ENCODE results near the gene MYO1E.

GRCh38 chr15:59366333-59367021, 6.2 kb downstream of the MYO1E start:
- TF ChIP-seq, protein P1, sequence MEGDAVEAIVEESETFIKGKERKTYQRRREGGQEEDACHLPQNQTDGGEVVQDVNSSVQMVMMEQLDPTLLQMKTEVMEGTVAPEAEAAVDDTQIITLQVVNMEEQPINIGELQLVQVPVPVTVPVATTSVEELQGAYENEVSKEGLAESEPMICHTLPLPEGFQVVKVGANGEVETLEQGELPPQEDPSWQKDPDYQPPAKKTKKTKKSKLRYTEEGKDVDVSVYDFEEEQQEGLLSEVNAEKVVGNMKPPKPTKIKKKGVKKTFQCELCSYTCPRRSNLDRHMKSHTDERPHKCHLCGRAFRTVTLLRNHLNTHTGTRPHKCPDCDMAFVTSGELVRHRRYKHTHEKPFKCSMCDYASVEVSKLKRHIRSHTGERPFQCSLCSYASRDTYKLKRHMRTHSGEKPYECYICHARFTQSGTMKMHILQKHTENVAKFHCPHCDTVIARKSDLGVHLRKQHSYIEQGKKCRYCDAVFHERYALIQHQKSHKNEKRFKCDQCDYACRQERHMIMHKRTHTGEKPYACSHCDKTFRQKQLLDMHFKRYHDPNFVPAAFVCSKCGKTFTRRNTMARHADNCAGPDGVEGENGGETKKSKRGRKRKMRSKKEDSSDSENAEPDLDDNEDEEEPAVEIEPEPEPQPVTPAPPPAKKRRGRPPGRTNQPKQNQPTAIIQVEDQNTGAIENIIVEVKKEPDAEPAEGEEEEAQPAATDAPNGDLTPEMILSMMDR (IDR thresholded peaks at IDR 0.05), result no peak
- TF ChIP-seq EP300 (IDR thresholded peaks at IDR 0.05), result no peak

Data from sigmoid colon (tissue), 4 donors.